ENCODE results near the gene RFX7. TPM values are rescaled to one million over a fixed set of nuclear protein-coding genes. Genes with fewer than 3 reads are reported as not detected.

RFX7 gene
- total and polyA plus RNA-seq, 2 donors (not counting 1 experiment from before 2014, with no cell fraction given), result 6.6 to 44.8 TPM

DNA sequence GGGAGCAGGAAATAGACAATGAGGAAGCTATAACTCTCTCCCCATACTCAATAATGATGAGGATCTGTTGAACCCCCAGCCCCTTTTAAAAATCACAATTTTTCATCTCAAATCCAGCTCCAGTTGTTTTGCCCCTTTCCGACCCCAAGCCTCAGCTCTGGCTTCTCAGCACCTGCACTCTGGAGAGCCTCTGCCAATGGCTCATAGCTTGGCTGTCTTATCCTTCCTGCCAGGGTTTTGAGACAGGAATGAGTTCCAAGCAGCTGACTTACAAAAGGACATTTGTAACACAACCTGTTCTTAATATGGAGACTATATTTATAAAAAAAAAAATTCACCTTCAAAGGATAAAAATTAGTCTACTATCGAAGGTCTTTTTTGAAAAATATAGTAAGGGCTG, 144.4 kb downstream of the RFX7 start:
- H3K27ac Mint-ChIP-seq, result no peak overlapping the region
- TF ChIP-seq EZH2 (IDR thresholded peaks at IDR 0.05; ENCODE audit: borderline replicate concordance, insufficient read depth, low read depth, low read length, poor library complexity, severe bottlenecking), result no peak
- TF ChIP-seq, protein P1, sequence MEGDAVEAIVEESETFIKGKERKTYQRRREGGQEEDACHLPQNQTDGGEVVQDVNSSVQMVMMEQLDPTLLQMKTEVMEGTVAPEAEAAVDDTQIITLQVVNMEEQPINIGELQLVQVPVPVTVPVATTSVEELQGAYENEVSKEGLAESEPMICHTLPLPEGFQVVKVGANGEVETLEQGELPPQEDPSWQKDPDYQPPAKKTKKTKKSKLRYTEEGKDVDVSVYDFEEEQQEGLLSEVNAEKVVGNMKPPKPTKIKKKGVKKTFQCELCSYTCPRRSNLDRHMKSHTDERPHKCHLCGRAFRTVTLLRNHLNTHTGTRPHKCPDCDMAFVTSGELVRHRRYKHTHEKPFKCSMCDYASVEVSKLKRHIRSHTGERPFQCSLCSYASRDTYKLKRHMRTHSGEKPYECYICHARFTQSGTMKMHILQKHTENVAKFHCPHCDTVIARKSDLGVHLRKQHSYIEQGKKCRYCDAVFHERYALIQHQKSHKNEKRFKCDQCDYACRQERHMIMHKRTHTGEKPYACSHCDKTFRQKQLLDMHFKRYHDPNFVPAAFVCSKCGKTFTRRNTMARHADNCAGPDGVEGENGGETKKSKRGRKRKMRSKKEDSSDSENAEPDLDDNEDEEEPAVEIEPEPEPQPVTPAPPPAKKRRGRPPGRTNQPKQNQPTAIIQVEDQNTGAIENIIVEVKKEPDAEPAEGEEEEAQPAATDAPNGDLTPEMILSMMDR (IDR thresholded peaks at IDR 0.05), result no peak

DNA sequence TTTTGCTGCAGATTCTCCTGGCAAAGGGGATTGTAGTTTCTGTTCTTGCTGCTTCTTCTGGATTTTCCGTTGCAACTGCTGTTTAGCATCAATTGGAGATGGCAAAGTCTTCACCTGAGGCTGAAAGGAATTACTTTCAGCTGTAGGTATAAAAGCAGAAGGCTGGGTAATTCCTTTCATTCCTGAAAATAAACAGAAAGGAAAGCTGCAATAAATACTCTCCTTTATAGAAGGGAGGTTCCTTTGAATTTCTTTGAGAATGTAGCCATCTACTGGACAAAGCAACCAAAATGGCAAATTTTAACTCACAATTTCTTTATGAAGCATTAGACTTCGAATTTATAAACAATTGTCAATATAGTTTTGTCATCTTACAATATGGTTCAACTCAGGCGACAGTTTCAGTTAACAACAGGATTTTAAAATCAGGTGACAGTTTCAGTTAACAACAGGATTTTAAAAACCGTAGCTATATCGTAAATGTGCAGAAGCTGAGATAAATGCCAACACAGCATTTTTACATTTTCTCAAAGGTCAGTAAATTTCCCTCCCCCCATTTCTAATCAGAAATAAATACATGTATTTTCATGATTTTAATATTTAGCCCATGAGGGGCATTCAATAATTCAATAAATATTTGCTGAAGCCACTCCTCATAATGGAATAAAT, 145.3 kb downstream of the RFX7 start:
- ATAC-seq (ENCODE audit: low read depth), result no peak
- POLR2A ChIA-PET, result no interaction called here
- no peak overlapping the region for H3K4me3 Mint-ChIP-seq
- H3K9me3 Mint-ChIP-seq (ENCODE audit: insufficient read depth), result no peaks in the 10 kb centered on the region
- no peak overlapping the region for H3K27ac Mint-ChIP-seq
- Histone ChIP-seq H3K4me1 (ENCODE audit: control insufficient read depth in 2 of 2, insufficient read depth in 2 of 2, low read length in 2 of 2) (no peaks in the 10 kb centered on the region), H3K4me2 (replicated peaks; ENCODE audit: low read depth, low read length, poor library complexity, severe bottlenecking) (no peak overlapping the region), H3K79me2 (ENCODE audit: control insufficient read depth, insufficient read depth, low read length) (no peaks in the 10 kb centered on the region), H3K4me3 (ENCODE audit: control extremely low read depth in 1 of 5, extremely low read depth in 1 of 5, insufficient read depth in 1 of 5, low read depth in 2 of 5, low read length in 4 of 5) (no peak overlapping the region), H3K9me3 (ENCODE audit: control extremely low read depth in 1 of 3, control insufficient read depth in 2 of 3, insufficient read depth in 1 of 3, low read length in 2 of 3) (no peaks in the 10 kb centered on the region), H3K27me3 (replicated peaks in 1 of 4; ENCODE audit: control extremely low read depth in 1 of 4, control insufficient read depth in 3 of 4, insufficient read depth in 4 of 4, low read length in 3 of 4) (no peaks in the 10 kb centered on the region), H3K36me3 (replicated peaks in 1 of 2; ENCODE audit: control extremely low read depth in 1 of 2, control insufficient read depth in 1 of 2, extremely low read depth in 1 of 2, insufficient read depth in 2 of 2, low read length in 1 of 2) (peaks cover 8 to 75% of the 10 kb centered on the region in 2 experiments), H3K9ac (ENCODE audit: low read length) (no peak overlapping the region), H4K20me1 (ENCODE audit: control insufficient read depth, insufficient read depth, low read length, poor library complexity, severe bottlenecking) (no peaks in the 10 kb centered on the region), H3K27ac (ENCODE audit: low read length in 2 of 2) (no peak overlapping the region), H2AFZ (ENCODE audit: insufficient read depth, low read depth, low read length, poor library complexity, severe bottlenecking) (no peak overlapping the region)
- CTCF ChIA-PET, result interaction anchor here (1.2 kb wide), 1 partner anchor 147 kb away, joined by 4 read pairs; no protein-coding TSS in a partner anchor
- H3K4me1 Mint-ChIP-seq, result no peaks in the 10 kb centered on the region
- no peak for TF ChIP-seq EZH2 (IDR thresholded peaks at IDR 0.05; ENCODE audit: borderline replicate concordance, insufficient read depth, low read depth, low read length, poor library complexity, severe bottlenecking)
- TF ChIP-seq, protein P1 (IDR thresholded peaks at IDR 0.05), result no peak
- WGBS (ENCODE audit: insufficient coverage), result 100% methylated on average over 1 of the region's 5 CpGs
- intact Hi-C loops (cut with micrococcal nuclease), result loop anchor here (10.0 kb wide), 1 partner anchor 146 kb away; the partner anchor contains the start of gene RFX7
- DNase-seq, result no peak
- no peaks in the 10 kb centered on the region for H3K27me3 Mint-ChIP-seq

More for the DNA sequence above, 144.4 kb downstream of the RFX7 start:
- POLR2A ChIA-PET, result no interaction called here
- Mint-ChIP-seq H3K27me3 (no peaks in the 10 kb centered on the region), H3K9me3 (ENCODE audit: insufficient read depth) (no peaks in the 10 kb centered on the region), H3K4me1 (no peaks in the 10 kb centered on the region), H3K4me3 (no peak overlapping the region)
- Histone ChIP-seq H3K27me3 (replicated peaks in 1 of 4; ENCODE audit: control extremely low read depth in 1 of 4, control insufficient read depth in 3 of 4, insufficient read depth in 4 of 4, low read length in 3 of 4) (no peaks in the 10 kb centered on the region), H2AFZ (ENCODE audit: insufficient read depth, low read depth, low read length, poor library complexity, severe bottlenecking) (no peak overlapping the region), H3K4me1 (ENCODE audit: control insufficient read depth in 2 of 2, insufficient read depth in 2 of 2, low read length in 2 of 2) (no peaks in the 10 kb centered on the region), H3K4me2 (replicated peaks; ENCODE audit: low read depth, low read length, poor library complexity, severe bottlenecking) (no peak overlapping the region), H3K79me2 (ENCODE audit: control insufficient read depth, insufficient read depth, low read length) (no peaks in the 10 kb centered on the region), H4K20me1 (ENCODE audit: control insufficient read depth, insufficient read depth, low read length, poor library complexity, severe bottlenecking) (no peaks in the 10 kb centered on the region), H3K27ac (ENCODE audit: low read length in 2 of 2) (no peak overlapping the region), H3K9ac (ENCODE audit: low read length) (no peak overlapping the region), H3K4me3 (ENCODE audit: control extremely low read depth in 1 of 5, extremely low read depth in 1 of 5, insufficient read depth in 1 of 5, low read depth in 2 of 5, low read length in 4 of 5) (no peak overlapping the region), H3K36me3 (replicated peaks in 1 of 2; ENCODE audit: control extremely low read depth in 1 of 2, control insufficient read depth in 1 of 2, extremely low read depth in 1 of 2, insufficient read depth in 2 of 2, low read length in 1 of 2) (peaks cover 7 to 72% of the 10 kb centered on the region in 2 experiments), H3K9me3 (ENCODE audit: control extremely low read depth in 1 of 3, control insufficient read depth in 2 of 3, insufficient read depth in 1 of 3, low read length in 2 of 3) (no peaks in the 10 kb centered on the region)
- intact Hi-C loops (cut with micrococcal nuclease), result loop anchor here (10.0 kb wide), 1 partner anchor 145 kb away; the partner anchor contains the start of gene RFX7
- WGBS (ENCODE audit: insufficient coverage), result 100% methylated on average over 1 of the region's 2 CpGs
- DNase-seq (no peak), ATAC-seq (ENCODE audit: low read depth) (no peak)
- CTCF ChIA-PET, result no interaction called here
